GM18505 (cell line): ENCODE measurements around the gene MTA1.

Experiments used
- ATAC-seq: cut with Tn5 transposase; IDR thresholded peaks from one replicate; pipeline ENCODE4 v1.9.1; 2021; ENCODE audit not compliant: unreplicated experiment
- POLR2A ChIP-seq: IDR thresholded peaks from 4 replicates; pipeline ENCODE4 v1.6.1; 2011; ENCODE audit warnings: borderline replicate concordance; ENCODE audit not compliant: insufficient read depth, insufficient read length; ENCODE audit errors: extremely low read depth

MTA1 gene

DNA sequence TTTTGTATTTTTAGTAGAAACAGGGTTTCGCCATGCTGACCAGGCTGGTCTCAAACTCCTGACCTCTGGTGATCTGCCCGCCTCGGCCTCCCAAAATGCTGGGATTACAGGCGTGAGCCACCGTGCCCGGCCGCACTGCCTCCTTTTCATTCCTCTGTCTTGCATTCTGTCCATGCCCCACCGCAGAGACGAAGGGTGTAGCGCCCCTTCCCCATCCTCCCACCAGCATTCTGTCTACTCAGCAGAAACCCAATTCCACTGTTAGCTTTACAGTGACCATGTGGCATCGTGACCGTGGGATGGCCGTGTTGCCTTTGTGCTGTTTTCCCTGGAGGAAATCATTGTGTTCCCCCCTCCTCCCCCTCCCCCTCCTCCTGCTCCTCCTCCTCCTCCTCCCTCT is 11.0 kb upstream of the MTA1 start:
- ATAC-seq = no peak
- TF ChIP-seq POLR2A = no peak

DNA sequence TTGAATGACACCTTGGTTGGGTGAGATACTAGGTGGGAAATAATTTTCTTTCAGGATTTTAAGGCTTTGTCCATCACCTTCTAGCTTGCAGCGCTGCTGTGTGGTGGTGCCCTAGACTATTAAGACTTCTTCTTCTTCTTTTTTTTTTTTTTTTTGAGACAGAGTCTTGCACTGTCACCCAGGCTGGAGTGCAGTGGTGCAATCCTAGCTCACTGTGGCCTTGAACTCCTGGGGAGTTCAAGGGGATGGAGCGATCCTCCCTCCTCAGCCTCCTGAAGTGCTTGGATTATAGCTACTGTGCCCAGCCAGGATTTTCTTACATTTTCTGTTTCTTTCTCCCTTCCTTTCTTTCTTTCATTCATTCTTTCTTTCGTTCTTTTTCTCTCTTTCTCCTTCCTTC is 10.3 kb upstream of the MTA1 start:
- no peak for ATAC-seq
- no peak for TF ChIP-seq POLR2A

DNA sequence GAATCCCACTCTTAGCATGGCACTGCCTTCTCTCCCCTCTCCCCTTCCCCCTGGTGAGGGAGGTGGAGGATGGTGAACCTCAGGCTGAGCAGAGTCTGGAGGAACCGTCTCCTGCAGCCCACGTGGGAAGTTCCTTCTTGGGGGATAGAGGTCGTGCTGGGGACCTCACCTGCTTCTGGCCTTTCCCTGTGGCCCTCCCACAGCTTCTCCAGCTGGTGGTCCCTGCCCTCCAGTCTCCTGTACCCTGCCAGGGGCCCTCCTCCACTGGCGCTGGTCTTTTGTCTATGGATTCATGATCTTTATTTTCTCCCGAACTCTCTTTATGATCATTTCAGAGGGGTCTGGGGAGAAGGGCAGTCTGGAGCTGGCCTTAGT is 9.0 kb upstream of the MTA1 start:
- TF ChIP-seq POLR2A = no peak

DNA sequence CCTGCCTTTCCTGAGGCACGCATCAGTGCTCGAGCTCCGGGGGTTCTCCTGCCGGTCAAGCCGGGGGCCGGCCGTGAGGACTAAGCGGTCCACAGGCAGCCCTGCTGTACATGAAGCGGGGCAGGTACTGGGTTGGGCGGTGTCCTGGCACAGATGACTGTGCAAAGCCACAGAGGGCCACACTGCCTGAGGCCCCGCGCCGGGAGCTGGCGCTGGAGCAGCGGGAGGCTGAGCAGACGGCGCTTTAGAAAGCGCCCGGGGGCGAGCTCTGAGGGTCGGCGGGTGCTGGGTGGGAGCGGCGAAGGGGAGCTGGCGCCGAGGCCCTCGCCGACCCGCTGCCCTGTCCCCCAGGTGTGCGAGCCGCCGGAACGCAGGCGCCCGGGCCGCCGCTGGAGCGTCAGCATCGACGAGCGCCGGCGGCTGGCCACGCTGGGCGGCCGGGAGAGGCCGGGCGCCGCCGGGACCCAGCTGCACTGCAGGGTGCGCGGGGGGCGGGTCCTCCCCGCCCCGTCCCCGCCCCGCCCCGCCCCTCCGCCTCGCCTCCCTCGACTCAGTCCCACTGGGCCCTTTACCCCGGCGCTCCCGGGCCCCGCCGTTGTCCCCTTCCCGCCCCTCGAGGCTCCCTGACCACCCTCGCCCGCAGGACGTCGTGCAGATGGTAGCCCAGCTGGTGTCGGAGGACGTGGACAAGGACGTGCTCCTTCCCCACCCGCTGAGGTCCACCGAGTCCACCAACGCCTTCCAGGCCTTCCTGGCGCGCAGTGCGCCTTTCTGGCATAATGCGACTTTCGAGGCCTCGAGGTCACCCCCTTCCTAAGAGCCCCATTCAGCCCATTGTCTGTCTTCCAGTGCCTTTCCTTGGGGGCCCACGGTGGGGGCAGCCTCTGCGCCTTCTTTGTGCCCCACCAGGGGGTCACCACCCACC is 8.3 kb upstream of the MTA1 start:
- no peak for ATAC-seq
- no peak for TF ChIP-seq POLR2A

More for the DNA sequence above, 9.0 kb upstream of the MTA1 start:
- ATAC-seq = no peak

DNA sequence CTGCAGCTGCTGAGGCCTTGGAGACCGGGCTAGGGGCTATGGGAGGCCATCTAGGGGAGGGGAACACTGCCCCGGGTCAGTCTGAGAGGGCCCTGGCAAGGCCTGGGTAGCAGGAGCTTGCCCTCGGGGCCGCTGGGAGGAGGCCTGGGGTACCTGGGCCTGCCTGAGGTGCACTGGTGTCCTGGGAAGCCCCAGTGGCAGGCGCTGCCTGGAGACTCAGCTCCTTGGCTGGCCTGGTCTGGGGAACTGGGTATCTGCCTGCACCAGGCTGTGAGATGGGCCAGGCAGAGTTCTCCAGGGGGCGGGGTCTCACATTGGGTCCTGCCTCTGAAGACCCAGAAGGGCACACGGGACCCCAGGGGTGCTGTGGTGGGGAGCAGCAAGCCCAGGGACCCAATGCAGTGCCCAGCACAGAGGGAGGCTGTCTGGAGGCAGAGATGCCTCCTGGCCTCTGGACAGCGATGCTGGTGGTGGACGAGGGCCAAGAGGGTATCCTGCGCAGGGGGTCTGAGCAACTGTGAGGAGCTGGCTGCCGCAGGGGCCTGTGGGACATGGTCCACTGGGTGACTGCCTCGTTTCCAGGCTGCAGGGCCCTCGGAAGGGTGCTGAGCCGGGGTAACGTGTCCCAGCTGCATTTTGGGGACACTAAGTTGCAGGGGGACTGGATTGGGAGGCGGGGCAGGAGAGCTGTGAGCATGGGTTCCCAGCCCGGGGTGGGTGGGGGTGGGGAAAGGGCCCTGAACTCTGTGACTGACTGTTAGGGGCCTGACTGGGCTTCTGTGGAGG is 7.4 kb upstream of the MTA1 start:
- ATAC-seq = no peak
- TF ChIP-seq POLR2A = no peak

DNA sequence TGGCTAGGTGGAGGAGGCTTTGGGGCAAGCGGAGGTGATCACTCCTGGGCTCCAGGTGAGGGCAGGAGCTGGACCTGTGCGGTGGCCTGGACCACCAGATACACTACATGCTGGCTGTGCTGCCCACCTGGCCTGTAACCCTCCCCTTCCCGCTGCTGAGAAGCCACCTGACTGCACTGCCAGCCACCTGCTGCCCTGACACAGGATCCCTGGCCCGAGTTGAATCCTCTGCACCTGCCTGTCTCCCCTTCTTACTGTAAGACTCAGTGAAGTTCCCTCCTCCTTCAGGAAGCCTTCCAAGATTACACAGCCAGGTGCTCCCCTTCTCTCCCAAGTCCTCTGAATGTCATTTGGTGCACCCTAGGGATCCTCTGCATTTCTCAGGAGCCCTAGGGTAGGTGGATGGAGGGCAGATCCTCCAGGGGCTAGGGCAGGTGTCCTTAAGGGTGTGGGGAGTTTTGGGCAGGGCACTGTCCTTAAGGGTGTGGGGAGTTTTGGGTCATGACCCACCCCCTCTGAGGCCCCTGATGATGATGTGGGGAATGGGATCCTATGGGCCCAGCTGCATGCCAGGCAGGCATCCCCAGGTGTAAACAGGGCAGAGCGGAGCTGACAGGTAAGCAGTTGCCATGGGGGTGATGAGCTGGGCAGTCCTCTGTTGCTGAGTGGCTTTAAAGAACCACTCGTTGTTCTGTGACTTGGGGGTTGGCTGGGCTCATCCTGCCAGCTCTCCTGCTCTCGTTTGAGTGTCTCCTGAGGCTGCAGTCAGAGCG is 6.7 kb upstream of the MTA1 start:
- TF ChIP-seq POLR2A = no peak
- ATAC-seq = no peak

DNA sequence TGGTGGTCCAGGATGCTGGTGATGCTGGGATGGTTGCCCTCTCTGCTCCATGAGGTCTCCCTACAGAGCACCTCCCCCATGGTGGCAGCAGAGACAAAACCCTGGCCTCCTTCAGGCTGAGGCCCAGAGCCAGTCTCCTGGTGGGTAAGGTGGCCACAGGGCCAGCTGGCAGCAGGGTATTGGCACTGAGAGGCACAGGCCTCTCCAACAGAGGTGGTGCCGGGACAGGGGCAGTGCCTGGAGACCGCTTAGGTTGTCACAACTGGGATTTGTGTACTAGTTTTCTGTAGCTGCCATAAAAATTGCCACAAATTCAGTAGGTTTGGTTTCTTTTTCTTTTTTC is 6.1 kb upstream of the MTA1 start:
- ATAC-seq = no peak
- TF ChIP-seq POLR2A = no peak

DNA sequence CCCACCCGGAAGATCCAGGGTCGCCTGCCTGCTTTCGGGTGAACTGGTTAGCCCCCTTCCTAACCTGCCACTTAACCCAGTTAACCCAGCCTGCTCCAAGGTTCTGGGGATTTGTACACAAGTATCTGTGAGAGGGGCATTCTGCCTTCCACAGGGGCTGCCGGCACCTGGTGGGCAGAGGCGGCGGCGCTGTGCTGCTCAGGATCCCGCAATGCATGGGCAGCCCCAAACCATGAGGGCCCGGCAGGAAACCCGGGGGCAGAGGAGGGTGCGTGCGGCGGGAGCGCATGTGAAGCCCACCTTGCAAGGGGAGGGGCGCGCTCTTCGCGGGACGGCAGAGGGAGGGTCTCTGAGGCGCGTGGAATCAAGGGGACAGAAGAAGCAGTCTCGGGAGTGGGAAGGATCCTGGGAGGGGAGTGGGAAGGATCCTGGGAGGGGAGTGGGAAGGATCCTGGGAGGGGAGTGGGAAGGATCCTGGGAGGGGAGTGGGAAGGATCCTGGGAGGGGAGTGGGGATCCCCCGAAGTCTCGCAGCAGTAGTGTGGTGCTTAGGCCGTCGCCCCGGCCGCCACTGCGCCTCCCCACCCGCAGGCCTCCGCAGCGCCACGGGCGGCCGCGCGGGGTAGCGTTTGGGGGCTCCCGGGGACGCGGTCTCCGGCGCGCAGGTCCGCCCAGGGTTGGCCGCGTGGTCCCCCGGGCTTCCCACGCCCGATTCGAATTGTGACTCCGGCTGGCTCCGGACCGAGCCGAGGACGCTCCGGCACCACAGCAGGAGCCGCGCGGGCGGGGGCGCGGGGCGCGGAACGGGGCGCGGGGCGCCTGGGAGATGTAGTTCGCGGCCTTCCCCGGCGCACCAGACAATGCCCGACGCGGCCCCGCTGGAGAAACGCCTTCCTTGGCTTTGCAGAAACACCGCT is 4.9 kb upstream of the MTA1 start:
- ATAC-seq = peak; percentile 61
- TF ChIP-seq POLR2A = no peak

DNA sequence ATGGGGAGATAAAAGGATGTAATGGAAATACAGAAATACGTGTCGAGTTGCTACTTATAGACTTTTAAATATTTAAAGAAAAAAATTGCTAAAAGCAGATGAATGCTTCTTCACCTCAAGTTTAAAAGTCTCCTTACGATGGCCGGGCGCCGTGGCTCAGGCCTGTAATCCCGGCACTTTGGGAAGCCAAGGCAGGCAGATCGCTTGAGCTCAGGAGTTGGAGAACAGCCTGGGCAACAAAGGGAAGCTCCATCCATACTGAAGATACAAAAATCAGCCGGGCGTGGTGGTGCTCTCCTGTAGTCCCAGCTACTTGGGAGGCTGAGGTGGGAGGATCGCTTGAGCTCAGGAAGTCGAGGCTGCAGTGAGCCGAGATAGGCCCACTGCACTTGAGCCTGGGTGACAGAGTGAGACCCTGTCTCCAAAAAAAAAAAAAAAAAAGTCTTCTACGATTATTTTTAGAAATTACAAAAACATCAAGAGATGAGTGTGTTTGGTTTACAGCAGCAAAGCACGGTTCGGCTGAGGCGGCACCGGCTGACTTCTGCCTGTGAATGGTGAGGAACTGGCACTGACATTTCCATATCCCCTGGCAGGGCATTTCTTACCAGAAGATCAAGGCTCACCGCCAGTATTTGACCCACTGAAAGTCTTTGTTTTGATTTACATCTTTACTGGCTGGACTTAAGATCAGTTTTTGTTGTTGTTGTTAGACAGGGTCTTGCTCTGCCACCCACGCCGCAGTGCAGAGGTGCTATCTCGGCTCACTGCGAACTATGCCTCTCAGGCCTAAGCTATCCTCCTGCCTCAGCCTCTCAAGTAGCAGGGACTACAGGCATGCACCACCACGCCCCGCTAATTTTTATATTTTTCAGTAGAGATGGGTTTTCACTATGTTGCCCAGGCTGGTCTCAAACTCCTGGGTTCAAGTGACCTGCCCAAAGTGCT is 3.9 kb upstream of the MTA1 start:
- no peak for ATAC-seq
- no peak for TF ChIP-seq POLR2A

DNA sequence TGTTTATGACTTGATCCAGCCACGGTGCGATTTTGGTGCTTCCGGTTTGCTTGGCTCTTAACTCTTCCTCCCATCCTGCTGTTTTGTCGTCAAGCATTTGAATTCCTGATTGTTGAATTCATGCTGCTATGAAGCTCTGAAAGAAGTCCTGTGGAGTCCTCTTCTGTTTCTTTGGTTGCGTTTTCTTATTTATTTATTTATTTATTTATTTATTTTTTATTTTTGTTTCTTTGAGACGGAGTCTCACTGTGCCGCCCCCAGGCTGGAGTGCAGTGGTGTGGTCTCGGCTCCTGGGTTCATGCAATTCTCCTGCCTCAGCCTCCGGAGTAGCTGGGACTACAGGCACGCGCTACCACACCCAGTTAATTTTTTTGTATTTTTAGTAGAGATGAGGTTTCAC is 3.0 kb upstream of the MTA1 start:
- no peak for TF ChIP-seq POLR2A
- no peak for ATAC-seq

DNA sequence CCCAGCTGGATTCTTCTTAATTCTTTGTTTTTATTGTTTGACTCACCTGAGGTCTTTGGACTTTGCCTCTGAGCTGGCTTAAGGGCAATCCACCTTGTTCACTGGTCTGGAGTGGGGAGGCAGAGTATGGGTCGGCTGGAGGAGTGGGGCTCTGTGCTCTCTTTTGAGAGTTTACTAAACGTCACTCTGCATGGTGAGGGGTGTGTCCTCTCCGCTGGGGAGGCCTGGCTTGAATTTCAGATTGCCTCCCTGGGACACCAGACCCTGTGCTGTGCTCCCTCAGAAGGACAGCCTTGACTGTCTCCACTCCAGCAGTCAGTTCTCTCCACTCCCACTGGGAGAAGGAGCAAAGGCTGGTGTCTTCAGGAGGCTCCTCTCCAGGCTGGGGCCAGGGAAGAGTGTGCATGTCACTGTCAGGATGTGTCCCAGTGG is 1.9 kb upstream of the MTA1 start:
- no peak for ATAC-seq
- TF ChIP-seq POLR2A = no peak

DNA sequence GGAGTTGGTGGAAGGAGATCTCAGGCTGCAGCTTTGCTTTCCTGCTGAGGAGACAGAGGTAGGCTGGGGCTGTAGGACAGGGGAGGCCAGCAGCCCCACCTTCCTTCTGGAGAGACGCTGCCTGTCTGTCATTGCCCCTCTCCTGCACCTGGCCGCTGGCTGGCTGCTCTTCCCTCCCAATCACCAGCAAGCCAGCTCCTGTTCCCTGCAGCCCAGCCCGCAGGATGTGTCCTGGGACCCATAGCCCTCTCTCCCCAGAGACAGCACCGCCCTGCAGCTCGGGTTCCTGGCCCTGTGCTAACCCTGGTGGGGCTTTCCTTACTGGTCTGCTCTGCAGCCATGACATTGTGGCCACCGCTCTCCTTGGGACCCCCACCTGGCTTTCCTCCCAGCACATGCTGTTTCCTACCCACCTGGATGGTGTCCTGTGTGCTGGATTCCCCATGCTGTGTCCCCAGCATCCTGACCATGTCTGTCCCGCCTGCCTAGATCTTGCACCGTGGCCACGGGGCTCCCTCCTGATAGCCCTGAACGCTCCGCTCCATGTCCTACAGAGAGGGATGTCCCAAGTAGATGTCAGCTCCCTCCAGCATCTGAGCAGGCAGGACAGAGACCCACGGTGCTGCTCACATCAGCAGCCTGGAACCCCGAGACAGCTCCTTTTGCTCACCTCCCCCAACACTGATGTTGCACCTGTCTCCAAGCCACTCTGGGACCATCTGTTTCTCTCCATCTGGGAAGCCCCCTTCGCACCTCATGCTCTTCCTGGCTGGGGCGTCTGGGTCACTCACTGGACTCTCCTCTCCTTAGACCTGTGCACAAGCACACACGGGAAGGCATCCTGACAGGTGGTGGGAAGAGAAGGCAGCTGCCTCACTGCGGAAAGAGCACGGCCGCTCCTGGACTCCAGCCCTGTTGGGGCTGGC is 1.1 kb upstream of the MTA1 start:
- ATAC-seq = no peak
- no peak for TF ChIP-seq POLR2A
